IPS-15b (cell line): ENCODE results near the gene PSMG4.

Experiments used
- H3K27me3 ChIP-seq: one replicate; pipeline ENCODE4 v1.6.1; 2013; ENCODE audit warnings: low read length; ENCODE audit not compliant: control insufficient read depth, insufficient read depth
- H3K36me3 ChIP-seq: one replicate; pipeline ENCODE4 v1.6.1; 2013; ENCODE audit warnings: low read length; ENCODE audit not compliant: control insufficient read depth, insufficient read depth
- H3K4me1 ChIP-seq: one replicate; pipeline ENCODE4 v1.6.1; 2013; ENCODE audit warnings: mild to moderate bottlenecking, low read length; ENCODE audit not compliant: control insufficient read depth, insufficient read depth
- H3K4me3 ChIP-seq: one replicate; pipeline ENCODE4 v1.5.1; 2013; ENCODE audit warnings: low read depth, low read length
- H3K9ac ChIP-seq: one replicate; pipeline ENCODE4 v1.6.1; 2013; ENCODE audit warnings: low read depth, mild to moderate bottlenecking, low read length
- H3K9me3 ChIP-seq: one replicate; pipeline ENCODE4 v1.6.1; 2013; ENCODE audit warnings: mild to moderate bottlenecking, low read length; ENCODE audit not compliant: control insufficient read depth, insufficient read depth

PSMG4 gene

DNA sequence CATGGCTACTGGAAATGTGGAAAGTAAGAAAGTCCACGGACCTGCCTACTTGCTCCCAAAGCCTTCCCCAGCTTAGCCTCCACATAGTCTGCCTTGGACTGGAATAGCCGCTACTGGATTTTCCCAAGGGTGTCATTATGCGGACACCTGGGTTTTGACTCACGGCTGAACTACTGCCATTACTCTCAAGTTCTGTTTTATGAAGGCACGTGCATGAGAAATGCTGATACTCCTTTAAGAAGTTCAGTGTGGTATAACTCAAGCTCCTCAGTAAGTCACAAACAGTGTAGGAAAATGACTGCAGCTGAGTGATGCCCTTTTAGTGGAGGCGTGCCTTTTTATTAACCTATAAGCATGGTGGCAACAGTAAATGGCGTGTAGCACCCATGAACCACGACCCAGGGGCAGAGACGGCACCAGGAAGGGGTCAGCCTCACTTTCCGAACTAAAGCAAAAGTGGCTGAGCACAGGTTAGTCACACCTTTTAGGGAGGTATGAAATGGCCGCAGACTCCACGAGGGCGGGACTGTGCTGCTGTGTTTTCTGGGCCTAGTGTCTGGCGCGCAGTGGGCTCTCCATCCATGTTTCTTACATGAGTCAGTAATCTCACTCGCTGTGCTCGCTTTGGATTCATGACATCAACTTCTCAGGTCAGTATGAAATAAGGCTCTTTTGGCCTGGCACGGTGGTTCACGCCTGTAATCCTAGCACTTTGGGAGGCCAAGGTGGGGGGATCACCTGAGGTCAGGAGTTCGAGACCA is 23.9 kb downstream of the PSMG4 start:
- Histone ChIP-seq H3K4me3 (no peak overlapping the region), H3K9ac (no peak overlapping the region), H3K36me3 (peaks cover 13% of the 10 kb centered on the region), H3K27me3 (no peaks in the 10 kb centered on the region), H3K9me3 (no peaks in the 10 kb centered on the region), H3K4me1 (peaks cover 12% of the 10 kb centered on the region)

- no peak overlapping the region for H3K9ac ChIP-seq
- H3K36me3 ChIP-seq, result peaks cover 11% of the 10 kb centered on the region
- H3K27me3 ChIP-seq, result no peaks in the 10 kb centered on the region
- H3K9me3 ChIP-seq, result no peaks in the 10 kb centered on the region
- H3K4me3 ChIP-seq, result no peak overlapping the region
- peaks cover 12% of the 10 kb centered on the region for H3K4me1 ChIP-seq
Measured at GRCh38 chr6:3283241-3283640, 24.5 kb downstream of the PSMG4 start.

DNA sequence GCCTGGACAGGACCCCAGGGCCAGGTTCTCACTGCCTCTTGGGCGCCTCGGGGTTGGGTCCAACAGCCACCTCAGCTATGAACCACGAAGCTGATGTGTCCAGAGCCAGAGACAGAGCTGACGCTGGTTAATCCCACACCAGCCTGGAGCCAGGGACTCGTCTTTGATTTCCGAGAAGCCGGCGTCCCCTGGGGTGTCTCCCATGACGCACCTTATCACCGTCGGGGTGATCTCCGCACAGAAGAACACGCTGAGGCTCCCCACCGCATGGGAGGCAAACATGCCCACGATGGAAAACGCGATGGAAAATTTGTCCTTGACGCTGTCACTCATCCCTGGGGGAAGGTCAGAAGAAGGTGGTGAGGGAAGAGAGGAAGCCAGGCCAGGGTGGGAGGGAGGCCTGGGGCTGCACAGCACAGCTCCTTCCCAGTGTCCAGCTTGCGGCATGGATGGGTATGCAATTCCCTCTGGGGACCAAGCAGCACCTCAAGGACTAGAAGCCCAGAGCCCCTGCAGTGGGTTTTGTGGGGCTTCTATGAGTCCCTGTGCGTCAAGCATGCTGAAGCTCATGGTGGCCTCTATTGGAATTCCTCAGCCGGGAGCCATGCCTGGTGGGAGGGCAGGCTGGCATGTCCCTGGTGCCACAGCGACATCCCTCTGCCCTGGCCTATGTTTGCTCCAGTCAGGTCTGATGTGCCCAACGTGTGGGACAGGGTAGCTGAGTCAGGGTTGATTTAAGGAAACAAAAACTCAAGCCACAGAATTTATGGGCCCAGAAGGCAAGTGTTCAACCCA is 25.1 kb downstream of the PSMG4 start:
- H3K4me3 ChIP-seq, result no peak overlapping the region
- H3K36me3 ChIP-seq, result peaks cover 15% of the 10 kb centered on the region
- no peaks in the 10 kb centered on the region for H3K9me3 ChIP-seq

DNA sequence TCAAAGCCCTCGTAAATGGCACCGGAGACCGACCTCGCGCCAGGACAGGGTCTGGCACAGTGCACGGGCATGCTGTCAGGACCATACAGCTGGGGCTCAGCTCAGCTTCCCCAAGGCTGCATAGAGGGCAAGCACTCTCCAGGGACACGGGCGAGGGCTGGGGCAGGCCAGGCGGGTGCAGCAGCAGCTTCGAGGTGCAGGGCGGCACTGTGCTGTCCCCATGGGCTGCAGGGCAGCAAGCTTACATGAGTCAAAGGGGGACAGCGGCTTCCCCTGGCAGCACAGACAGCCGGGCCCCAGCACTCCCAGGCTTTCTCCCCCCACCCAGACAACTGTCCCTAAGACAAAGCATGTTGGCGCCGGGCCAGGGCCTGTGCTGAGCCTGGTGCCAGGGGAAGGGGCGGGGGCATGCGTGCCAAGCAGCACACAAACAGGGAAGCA is 25.7 kb downstream of the PSMG4 start:
- H3K9me3 ChIP-seq, result no peaks in the 10 kb centered on the region
- peaks cover 18% of the 10 kb centered on the region for H3K36me3 ChIP-seq
- peaks cover 12% of the 10 kb centered on the region for H3K4me1 ChIP-seq
- H3K27me3 ChIP-seq, result no peaks in the 10 kb centered on the region
- no peak overlapping the region for H3K4me3 ChIP-seq
- no peak overlapping the region for H3K9ac ChIP-seq

More for the DNA sequence above, 25.1 kb downstream of the PSMG4 start:
- Histone ChIP-seq H3K9ac (no peak overlapping the region), H3K27me3 (no peaks in the 10 kb centered on the region), H3K4me1 (peaks cover 12% of the 10 kb centered on the region)

- Histone ChIP-seq H3K4me1 (peaks cover 12% of the 10 kb centered on the region), H3K27me3 (no peaks in the 10 kb centered on the region), H3K9me3 (no peaks in the 10 kb centered on the region), H3K9ac (no peak overlapping the region), H3K4me3 (no peak overlapping the region), H3K36me3 (peaks cover 18% of the 10 kb centered on the region)
Measured at GRCh38 chr6:3285049-3285639, 26.4 kb downstream of the PSMG4 start.

DNA sequence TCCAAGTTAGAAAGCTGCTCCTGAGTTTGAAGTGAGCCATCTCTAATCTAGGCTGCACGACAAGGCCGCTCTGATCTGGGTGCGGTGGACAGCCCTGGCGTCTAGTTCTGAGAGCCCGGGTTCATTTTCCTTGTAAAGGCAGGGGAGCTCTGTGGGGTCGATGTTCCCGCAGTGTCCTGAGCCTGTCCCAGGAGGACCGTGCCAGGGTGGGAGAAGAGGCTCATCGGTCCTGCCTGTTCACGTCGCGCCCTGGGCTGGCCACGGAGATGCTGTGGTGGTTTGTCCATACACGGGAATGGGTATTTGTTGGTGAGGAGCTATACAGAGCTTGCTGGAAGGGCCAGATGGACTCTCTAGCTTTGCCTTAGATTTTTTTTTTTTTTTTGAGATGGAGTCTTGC is 27.0 kb downstream of the PSMG4 start:
- Histone ChIP-seq H3K36me3 (peaks cover 18% of the 10 kb centered on the region), H3K9me3 (no peaks in the 10 kb centered on the region)

GRCh38 chr6:3286641-3287171 is 28.0 kb downstream of the PSMG4 start:
- no peak overlapping the region for H3K9ac ChIP-seq
- H3K27me3 ChIP-seq, result no peaks in the 10 kb centered on the region
- peaks cover 18% of the 10 kb centered on the region for H3K36me3 ChIP-seq
- H3K4me3 ChIP-seq, result no peak overlapping the region
- peaks cover 9% of the 10 kb centered on the region for H3K4me1 ChIP-seq
- H3K9me3 ChIP-seq, result no peaks in the 10 kb centered on the region

More for the DNA sequence above, 27.0 kb downstream of the PSMG4 start:
- Histone ChIP-seq H3K4me1 (peaks cover 12% of the 10 kb centered on the region), H3K4me3 (no peak overlapping the region), H3K9ac (no peak overlapping the region), H3K27me3 (no peaks in the 10 kb centered on the region)

- no peak overlapping the region for H3K4me3 ChIP-seq
- peaks cover 18% of the 10 kb centered on the region for H3K36me3 ChIP-seq
- no peaks in the 10 kb centered on the region for H3K27me3 ChIP-seq
- H3K9ac ChIP-seq, result no peak overlapping the region
- H3K9me3 ChIP-seq, result no peaks in the 10 kb centered on the region
- H3K4me1 ChIP-seq, result peaks cover 5% of the 10 kb centered on the region
Measured at GRCh38 chr6:3287308-3287707, 28.6 kb downstream of the PSMG4 start.

GRCh38 chr6:3287976-3288707 is 29.4 kb downstream of the PSMG4 start:
- Histone ChIP-seq H3K9ac (no peak overlapping the region), H3K4me1 (no peaks in the 10 kb centered on the region), H3K9me3 (no peaks in the 10 kb centered on the region), H3K36me3 (peaks cover 18% of the 10 kb centered on the region), H3K4me3 (no peak overlapping the region), H3K27me3 (no peaks in the 10 kb centered on the region)

DNA sequence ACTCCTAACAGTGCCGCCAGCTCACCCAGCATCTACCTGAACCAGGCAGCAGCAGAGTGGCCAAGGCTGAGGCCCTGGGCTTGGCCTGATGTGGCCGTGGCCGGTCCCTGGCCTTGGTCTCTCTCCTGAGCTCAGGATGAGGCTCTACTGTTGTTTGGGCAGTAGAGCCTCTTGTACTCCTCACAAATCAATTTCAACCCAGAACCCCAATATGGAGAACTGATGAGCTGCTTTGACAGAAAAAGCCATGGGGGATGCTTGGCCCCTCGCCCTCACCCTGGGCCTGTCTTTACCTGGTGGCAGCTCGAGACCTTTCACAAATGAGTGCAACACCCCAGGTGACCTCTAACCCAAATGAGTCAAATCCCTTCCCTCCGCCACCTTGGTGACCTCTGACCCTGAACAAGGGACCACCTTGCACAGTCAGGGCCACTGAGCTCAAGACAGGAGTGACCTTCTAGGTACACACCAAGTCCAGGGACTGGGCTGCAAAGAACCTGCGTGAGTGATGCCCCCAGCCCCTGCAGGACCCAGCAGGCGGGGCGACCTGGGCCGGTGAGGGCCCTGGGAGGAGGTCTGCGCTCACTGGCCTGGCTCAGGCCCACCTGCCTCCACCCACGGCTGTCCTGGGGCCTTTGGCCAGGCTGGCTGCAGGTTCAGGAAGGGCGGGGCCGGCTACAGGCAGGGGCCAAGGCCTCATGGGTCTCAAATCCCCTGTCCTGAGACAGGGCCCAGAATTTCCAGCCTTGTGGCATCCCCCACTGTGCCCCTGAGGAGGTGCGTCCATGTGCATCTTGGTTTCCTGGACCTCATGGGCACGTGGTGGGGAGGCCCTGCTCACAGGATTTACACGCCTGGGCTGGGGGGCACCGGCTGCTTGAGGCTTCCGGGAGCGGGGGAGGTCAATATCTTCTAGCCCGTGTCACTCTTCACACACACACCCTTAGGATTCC is 30.2 kb downstream of the PSMG4 start:
- Histone ChIP-seq H3K4me3 (no peak overlapping the region), H3K27me3 (no peaks in the 10 kb centered on the region), H3K9ac (no peak overlapping the region), H3K36me3 (peaks cover 16% of the 10 kb centered on the region), H3K9me3 (no peaks in the 10 kb centered on the region), H3K4me1 (no peaks in the 10 kb centered on the region)
